CMK (cell line): ENCODE measurements around the gene FLOT2.
A peak's percentile ranks its signal among the peaks of the same experiment; 100 is the strongest.
"Not testable (repeated sequence)": the region's sequence is repeated elsewhere in the genome, so short reads cannot be mapped to it uniquely, and the experiment has no call there.

Experiments used
- DNase-seq: peaks from one replicate; pipeline ENCODE4 v3.0.0-alpha.2; 2010; ENCODE audit warnings: low read depth

The FLOT2 gene

GRCh38 chr17:28842282-28843012 is 55.1 kb downstream of the FLOT2 start, which contains the start of gene FAM222B:
Gene FAM222B, minus strand, starts transcription at chr17:28842790. Its CDS starts 76,123 bp downstream, at chr17:28766667.
- DNase-seq, result peak; percentile 85

- DNase-seq, result no peak
These were observed 55.6 kb downstream of the FLOT2 start for GRCh38 chr17:28841901-28842281.

GRCh38 chr17:28839221-28839620 is 58.3 kb downstream of the FLOT2 start:
- DNase-seq, result no peak

GRCh38 chr17:28836541-28836940 is 61.0 kb downstream of the FLOT2 start:
- not testable (repeated sequence) for DNase-seq

GRCh38 chr17:28834420-28834819 is 63.1 kb downstream of the FLOT2 start:
- DNase-seq, result no peak
